GM06990 (cell line): ENCODE measurements around the gene DENND2A.

Source experiments
- DNase-seq: peaks from one replicate; pipeline ENCODE4 v3.0.0-alpha.2; 2011; ENCODE audit not compliant: insufficient read length; ENCODE audit errors: extremely low read depth
- H3K27me3 ChIP-seq: replicated peaks from 2 replicates; pipeline ENCODE4 v1.6.0; 2011; ENCODE audit warnings: low read length; ENCODE audit not compliant: control insufficient read depth, insufficient read depth
- H3K36me3 ChIP-seq: 2 replicates; pipeline ENCODE4 v1.5.1; 2011; ENCODE audit warnings: low read length; ENCODE audit not compliant: control insufficient read depth, insufficient read depth
- H3K4me3 ChIP-seq: replicated peaks from 2 replicates; pipeline ENCODE4 v1.5.1; 2011; ENCODE audit warnings: low read depth, mild to moderate bottlenecking, control low read depth, low read length
- CTCF ChIP-seq: IDR thresholded peaks from 2 replicates; pipeline ENCODE4 v1.5.1; 2011; ENCODE audit warnings: low read length, control low read depth, mild to moderate bottlenecking, inconsistent platforms; ENCODE audit not compliant: insufficient read depth, poor library complexity, severe bottlenecking

Gene DENND2A

GRCh38 chr7:140495514-140496097, 145.0 kb downstream of the DENND2A start:
- no peak for TF ChIP-seq CTCF
- DNase-seq, result no peak
- Histone ChIP-seq H3K36me3 (no peaks in the 10 kb centered on the region), H3K4me3 (no peak overlapping the region), H3K27me3 (no peaks in the 10 kb centered on the region)

- no peaks in the 10 kb centered on the region for H3K27me3 ChIP-seq
- TF ChIP-seq CTCF, result no peak
- no peak for DNase-seq
- no peak overlapping the region for H3K4me3 ChIP-seq
- H3K36me3 ChIP-seq, result no peaks in the 10 kb centered on the region
These were observed 145.7 kb downstream of the DENND2A start for GRCh38 chr7:140494867-140495266.

GRCh38 chr7:140489026-140489359, 151.6 kb downstream of the DENND2A start:
- Histone ChIP-seq H3K4me3 (no peak overlapping the region), H3K27me3 (no peaks in the 10 kb centered on the region), H3K36me3 (no peaks in the 10 kb centered on the region)
- no peak for DNase-seq
- no peak for TF ChIP-seq CTCF

GRCh38 chr7:140485500-140486265, 154.9 kb downstream of the DENND2A start:
- TF ChIP-seq CTCF, result no peak
- H3K27me3 ChIP-seq, result no peaks in the 10 kb centered on the region
- DNase-seq, result no peak
- no peaks in the 10 kb centered on the region for H3K36me3 ChIP-seq
- H3K4me3 ChIP-seq, result no peak overlapping the region

- no peak for TF ChIP-seq CTCF
- Histone ChIP-seq H3K27me3 (no peaks in the 10 kb centered on the region), H3K36me3 (no peaks in the 10 kb centered on the region), H3K4me3 (no peak overlapping the region)
- no peak for DNase-seq
These were observed 155.6 kb downstream of the DENND2A start for GRCh38 chr7:140484951-140485499.
